ENCODE data around the gene ARHGEF37.

The ARHGEF37 gene

DNA sequence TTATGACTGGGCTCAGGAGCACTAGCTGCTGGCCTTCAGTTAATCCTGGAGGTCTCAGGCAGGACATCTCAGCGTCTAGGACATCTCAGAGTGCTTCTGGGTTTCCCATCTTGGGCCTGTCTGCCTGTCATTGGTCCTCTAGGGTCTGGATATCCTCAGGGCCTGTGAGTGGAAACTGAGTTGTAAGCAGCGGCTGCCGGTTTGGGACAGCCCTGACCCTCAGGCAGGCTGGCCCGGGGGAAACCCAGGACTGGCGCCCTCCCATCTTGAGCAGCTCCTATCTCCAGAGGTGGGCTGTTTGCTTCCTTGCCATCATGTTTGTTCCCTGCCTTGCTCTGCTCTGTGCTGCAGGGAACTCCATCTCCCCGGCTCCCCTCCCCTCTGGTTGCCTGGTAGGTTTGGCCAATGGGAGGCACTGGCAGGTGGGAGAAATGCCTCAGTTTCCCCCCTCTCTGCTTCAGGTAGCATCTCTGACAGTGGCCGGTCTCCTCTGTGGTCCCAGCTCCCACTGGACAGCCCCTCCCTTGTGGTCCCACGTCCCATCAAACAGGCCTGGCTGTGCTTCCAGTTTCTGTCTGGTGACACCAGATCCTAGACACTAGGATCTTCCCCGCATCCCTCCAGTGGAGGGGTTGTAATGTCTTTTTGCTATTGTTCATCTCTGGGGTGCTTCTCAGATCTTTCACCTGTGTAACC lies 57.4 kb downstream of the ARHGEF37 start:
- TF ChIP-seq, protein P1, sequence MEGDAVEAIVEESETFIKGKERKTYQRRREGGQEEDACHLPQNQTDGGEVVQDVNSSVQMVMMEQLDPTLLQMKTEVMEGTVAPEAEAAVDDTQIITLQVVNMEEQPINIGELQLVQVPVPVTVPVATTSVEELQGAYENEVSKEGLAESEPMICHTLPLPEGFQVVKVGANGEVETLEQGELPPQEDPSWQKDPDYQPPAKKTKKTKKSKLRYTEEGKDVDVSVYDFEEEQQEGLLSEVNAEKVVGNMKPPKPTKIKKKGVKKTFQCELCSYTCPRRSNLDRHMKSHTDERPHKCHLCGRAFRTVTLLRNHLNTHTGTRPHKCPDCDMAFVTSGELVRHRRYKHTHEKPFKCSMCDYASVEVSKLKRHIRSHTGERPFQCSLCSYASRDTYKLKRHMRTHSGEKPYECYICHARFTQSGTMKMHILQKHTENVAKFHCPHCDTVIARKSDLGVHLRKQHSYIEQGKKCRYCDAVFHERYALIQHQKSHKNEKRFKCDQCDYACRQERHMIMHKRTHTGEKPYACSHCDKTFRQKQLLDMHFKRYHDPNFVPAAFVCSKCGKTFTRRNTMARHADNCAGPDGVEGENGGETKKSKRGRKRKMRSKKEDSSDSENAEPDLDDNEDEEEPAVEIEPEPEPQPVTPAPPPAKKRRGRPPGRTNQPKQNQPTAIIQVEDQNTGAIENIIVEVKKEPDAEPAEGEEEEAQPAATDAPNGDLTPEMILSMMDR (IDR thresholded peaks at IDR 0.05; ENCODE audit: borderline replicate concordance, insufficient read depth, low read depth, low read length) = no peak
- no peak overlapping the region for H3K4me3 ChIP-seq (ENCODE audit: low read depth, low read length)

DNA sequence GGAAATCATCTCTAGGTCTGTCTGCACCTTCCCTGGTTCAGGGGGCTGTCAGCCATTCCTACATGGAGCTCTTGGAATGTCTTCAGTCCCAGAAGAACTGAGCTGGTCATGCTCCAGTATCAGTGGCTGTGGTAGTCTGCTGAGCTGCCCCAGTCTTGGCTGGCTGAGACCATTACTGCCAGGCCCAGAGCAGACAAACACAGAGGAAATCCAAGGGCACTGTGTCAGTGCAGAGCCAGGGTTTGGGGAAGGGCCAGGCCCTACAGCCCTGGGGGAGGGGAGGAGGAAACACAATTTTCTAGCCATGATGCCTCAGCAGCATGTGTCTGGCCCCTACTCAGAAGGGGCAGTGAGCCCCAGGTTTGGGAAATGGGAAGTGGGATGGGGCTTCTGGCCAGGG lies 58.4 kb downstream of the ARHGEF37 start:
- TF ChIP-seq, protein P1 (IDR thresholded peaks at IDR 0.05; ENCODE audit: borderline replicate concordance, insufficient read depth, low read depth, low read length) = no peak

DNA sequence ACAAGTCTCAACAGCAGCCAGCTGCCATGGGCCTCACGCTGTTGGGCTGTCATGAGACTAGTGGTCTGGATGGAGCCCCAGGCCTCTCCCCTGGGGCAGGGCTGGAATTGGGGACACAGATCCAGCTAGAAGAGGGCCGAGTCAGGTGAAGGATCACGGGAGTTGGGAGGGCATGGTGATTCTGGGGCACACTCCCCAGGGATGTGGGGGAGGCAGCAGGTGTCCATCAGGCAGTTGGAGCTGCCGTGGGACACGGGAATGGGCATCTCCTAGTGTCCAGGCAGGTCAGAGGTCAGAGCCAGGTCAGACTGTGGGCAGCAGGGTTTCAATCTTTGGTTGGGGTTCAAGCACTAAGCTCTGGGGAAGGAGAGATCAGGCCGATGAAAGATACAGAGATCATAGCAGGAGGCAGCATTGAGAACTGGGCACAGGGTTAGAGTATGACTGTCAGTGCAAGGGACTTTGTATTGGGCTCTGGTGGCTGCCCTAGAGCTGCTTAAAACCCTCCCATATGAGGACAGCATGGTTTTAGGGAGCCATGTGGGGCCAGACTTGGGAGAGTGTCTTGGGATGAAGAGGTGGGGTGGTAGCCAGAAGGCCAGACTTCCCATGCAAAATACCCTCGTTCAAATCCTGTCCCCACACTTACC lies 59.2 kb downstream of the ARHGEF37 start:
- H3K4me3 ChIP-seq (ENCODE audit: low read depth, low read length) = no peak overlapping the region
- TF ChIP-seq, protein P1 (IDR thresholded peaks at IDR 0.05; ENCODE audit: borderline replicate concordance, insufficient read depth, low read depth, low read length) = no peak

More for the DNA sequence above, 58.4 kb downstream of the ARHGEF37 start:
- no peak overlapping the region for H3K4me3 ChIP-seq (ENCODE audit: low read depth, low read length)

DNA sequence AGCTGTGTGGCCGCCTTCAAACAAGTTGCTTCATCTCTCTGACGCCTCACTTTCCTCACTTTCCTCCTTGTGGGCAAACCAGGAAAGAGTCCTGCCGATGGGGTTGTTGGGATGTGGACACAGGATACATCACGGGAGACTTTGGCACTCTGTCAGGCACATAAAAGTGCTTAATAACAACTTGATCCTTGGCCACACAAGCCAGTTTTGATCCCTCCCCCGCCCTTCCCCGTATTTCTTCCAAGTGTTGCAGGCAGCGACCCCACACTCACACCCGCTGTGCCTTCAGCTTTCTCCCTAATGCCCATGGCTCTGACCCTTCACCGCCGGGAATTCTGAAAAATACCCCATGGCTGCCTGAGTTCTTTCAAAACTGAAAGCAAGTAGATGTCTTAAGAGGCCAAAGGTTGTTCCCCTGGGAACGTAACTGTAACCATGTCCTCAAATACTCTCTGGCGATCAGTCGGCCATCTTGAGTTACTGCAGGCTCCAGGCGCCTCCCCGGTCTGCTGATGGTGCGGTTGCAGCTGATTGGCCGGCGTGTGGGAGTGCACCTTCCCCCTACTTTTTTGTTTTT lies 59.8 kb downstream of the ARHGEF37 start:
- no peak overlapping the region for H3K4me3 ChIP-seq (ENCODE audit: low read depth, low read length)
- TF ChIP-seq, protein P1 (IDR thresholded peaks at IDR 0.05; ENCODE audit: borderline replicate concordance, insufficient read depth, low read depth, low read length) = no peak

DNA sequence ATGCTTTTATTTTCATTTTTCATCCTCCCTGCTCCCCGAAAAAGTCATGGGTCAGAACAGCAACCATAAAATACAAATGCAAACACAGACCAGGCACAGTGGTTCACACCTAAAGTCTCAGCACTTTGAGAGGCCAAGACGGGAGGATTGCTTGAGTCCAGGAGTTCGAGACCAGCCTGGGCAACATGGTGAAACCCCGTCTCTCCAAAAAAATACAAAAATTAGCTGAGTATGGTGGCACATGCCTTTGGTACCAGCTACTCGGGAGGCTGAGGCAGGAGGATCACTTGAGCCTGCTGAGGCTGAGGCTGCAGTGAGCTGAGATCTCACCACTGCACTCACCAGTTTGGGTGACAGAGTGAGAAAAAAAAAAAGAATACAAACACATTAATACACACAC lies 60.3 kb downstream of the ARHGEF37 start:
- TF ChIP-seq, protein P1 (IDR thresholded peaks at IDR 0.05; ENCODE audit: borderline replicate concordance, insufficient read depth, low read depth, low read length) = no peak
- H3K4me3 ChIP-seq (ENCODE audit: low read depth, low read length) = no peak overlapping the region

DNA sequence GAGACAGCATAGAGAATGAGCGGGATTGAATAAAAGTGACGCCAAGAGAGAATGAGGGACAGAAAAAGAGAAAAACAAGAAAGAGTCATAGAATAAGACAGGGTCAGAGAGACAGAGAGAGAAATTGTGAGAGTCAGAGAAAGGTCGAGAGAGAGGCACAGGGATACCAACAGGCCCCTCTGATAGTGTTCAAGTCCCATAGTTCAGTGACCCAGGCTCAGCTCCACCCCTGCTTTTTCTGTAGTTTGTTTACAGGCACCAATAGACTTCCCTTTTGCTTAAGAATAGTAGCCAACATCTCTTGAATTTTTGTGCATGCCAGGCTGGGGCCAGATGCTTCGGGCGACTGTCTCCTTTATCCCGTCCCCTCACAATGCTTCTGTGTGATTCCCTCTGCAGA lies 62.5 kb downstream of the ARHGEF37 start:
- TF ChIP-seq, protein P1 (IDR thresholded peaks at IDR 0.05; ENCODE audit: borderline replicate concordance, insufficient read depth, low read depth, low read length) = no peak
- H3K4me3 ChIP-seq (ENCODE audit: low read depth, low read length) = no peak overlapping the region
